Memory B cell (primary cell): ENCODE measurements around the gene CERK.

ENCODE experiments used
- ATAC-seq: fragments of 150-1000 bp; cut with Tn5 transposase; 2 replicates; pipeline ENCODE4 v1.10.0; 2021; ENCODE audit warnings: low read depth, mild to moderate bottlenecking, moderate library complexity
- DNase-seq, 2 donors: peaks; one replicate each; pipeline ENCODE4 v3.0.0; 2022; ENCODE audit warnings: low spot score in 2 of 2
- H3K27ac Mint-ChIP-seq: one replicate; pipeline ENCODE4 v1.8.0; 2022; ENCODE audit warnings: mild to moderate bottlenecking, moderate library complexity, mixed read lengths
- H3K27me3 Mint-ChIP-seq: one replicate; pipeline ENCODE4 v1.8.0; 2022; ENCODE audit warnings: mixed read lengths
- H3K36me3 Mint-ChIP-seq: one replicate; pipeline ENCODE4 v1.8.0; 2022; ENCODE audit warnings: mild to moderate bottlenecking, mixed read lengths
- H3K4me1 Mint-ChIP-seq: one replicate; pipeline ENCODE4 v1.8.0; 2022; ENCODE audit warnings: mixed read lengths
- H3K4me3 Mint-ChIP-seq: one replicate; pipeline ENCODE4 v1.8.0; 2022; ENCODE audit warnings: mild to moderate bottlenecking, moderate library complexity, mixed read lengths
- H3K9me3 Mint-ChIP-seq: one replicate; pipeline ENCODE4 v1.8.0; 2022; ENCODE audit warnings: mixed read lengths

Gene CERK

GRCh38 chr22:46749682-46750529 is 11.9 kb upstream of the CERK start:
- H3K9me3 Mint-ChIP-seq, result no peaks in the 10 kb centered on the region
- ATAC-seq, result no peak
- H3K27me3 Mint-ChIP-seq, result peaks cover 2% of the 10 kb centered on the region
- H3K36me3 Mint-ChIP-seq, result no peaks in the 10 kb centered on the region
- H3K4me1 Mint-ChIP-seq, result peaks cover 15% of the 10 kb centered on the region
- no peak overlapping the region for H3K4me3 Mint-ChIP-seq
- no peak for DNase-seq
- H3K27ac Mint-ChIP-seq, result no peak overlapping the region

GRCh38 chr22:46748908-46749675 is 11.0 kb upstream of the CERK start:
- no peak overlapping the region for H3K4me3 Mint-ChIP-seq
- no peaks in the 10 kb centered on the region for H3K9me3 Mint-ChIP-seq
- DNase-seq (no peak), ATAC-seq (peak; percentile 35)
- H3K36me3 Mint-ChIP-seq, result no peaks in the 10 kb centered on the region
- peaks cover 2% of the 10 kb centered on the region for H3K27me3 Mint-ChIP-seq
- no peak overlapping the region for H3K27ac Mint-ChIP-seq
- H3K4me1 Mint-ChIP-seq, result peaks cover 11% of the 10 kb centered on the region

- Mint-ChIP-seq H3K27me3 (peaks cover 2% of the 10 kb centered on the region), H3K4me3 (no peak overlapping the region), H3K36me3 (no peaks in the 10 kb centered on the region), H3K4me1 (peaks cover 10% of the 10 kb centered on the region), H3K27ac (no peak overlapping the region), H3K9me3 (no peaks in the 10 kb centered on the region)
- ATAC-seq (no peak), DNase-seq (no peak)
These were observed 10.3 kb upstream of the CERK start for GRCh38 chr22:46748206-46748907.

GRCh38 chr22:46747646-46748045 is 9.6 kb upstream of the CERK start:
- Mint-ChIP-seq H3K36me3 (no peaks in the 10 kb centered on the region), H3K4me3 (no peak overlapping the region), H3K9me3 (no peaks in the 10 kb centered on the region), H3K4me1 (peaks cover 10% of the 10 kb centered on the region), H3K27ac (no peak overlapping the region), H3K27me3 (peaks cover 2% of the 10 kb centered on the region)
- DNase-seq, result no peak
- no peak for ATAC-seq

DNA sequence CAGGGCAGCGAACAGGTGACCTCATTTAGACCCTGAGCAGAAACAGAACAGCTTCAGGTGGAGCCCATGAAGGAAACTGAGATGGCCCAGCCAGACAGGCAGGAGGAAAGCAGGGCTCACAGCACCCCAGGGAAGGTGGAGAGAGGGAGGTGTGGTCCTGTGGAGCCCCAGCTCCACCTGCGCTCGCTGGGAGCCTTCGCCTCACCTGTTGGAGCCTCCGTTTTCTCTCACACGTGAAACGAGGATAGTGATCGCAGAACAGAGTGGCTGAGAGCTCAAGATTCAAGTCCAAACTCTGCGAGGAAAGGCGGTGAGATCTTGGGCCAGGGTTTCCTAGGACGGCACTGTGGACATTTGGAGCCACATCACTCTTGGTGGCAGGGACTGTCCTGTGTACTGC is 8.6 kb upstream of the CERK start:
- Mint-ChIP-seq H3K4me1 (peaks cover 10% of the 10 kb centered on the region), H3K9me3 (no peaks in the 10 kb centered on the region), H3K36me3 (no peaks in the 10 kb centered on the region), H3K27me3 (peaks cover 2% of the 10 kb centered on the region), H3K27ac (no peak overlapping the region), H3K4me3 (no peak overlapping the region)
- ATAC-seq (no peak), DNase-seq (no peak)

DNA sequence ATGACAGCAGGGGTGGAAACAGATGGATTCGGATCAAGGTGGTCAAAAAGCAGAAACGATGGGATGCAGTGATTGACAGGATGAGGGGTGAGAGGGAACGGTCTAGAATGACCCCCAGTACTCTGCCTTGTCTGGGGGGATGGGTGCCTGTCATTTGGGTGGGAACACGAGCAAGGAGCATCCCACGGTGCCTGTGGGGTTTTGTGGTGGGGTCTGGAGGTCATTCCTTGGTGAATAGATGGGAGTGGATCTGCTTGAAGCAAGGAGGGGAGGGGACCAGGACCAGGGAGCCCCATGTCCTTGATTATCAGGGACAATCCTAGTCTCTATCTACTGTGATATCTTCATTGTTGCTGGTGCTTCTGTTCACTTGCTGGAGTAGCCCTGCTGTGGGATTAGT is 8.1 kb upstream of the CERK start:
- ATAC-seq (no peak), DNase-seq (no peak)
- H3K4me1 Mint-ChIP-seq, result peaks cover 10% of the 10 kb centered on the region
- H3K4me3 Mint-ChIP-seq, result no peak overlapping the region
- no peaks in the 10 kb centered on the region for H3K9me3 Mint-ChIP-seq
- no peak overlapping the region for H3K27ac Mint-ChIP-seq
- H3K27me3 Mint-ChIP-seq, result peaks cover 2% of the 10 kb centered on the region
- H3K36me3 Mint-ChIP-seq, result no peaks in the 10 kb centered on the region

- Mint-ChIP-seq H3K27ac (no peak overlapping the region), H3K27me3 (peaks cover 2% of the 10 kb centered on the region), H3K36me3 (no peaks in the 10 kb centered on the region), H3K4me3 (no peak overlapping the region), H3K9me3 (no peaks in the 10 kb centered on the region), H3K4me1 (peaks cover 6% of the 10 kb centered on the region)
- ATAC-seq (no peak), DNase-seq (no peak)
These were observed 6.5 kb upstream of the CERK start for GRCh38 chr22:46744581-46744980.

DNA sequence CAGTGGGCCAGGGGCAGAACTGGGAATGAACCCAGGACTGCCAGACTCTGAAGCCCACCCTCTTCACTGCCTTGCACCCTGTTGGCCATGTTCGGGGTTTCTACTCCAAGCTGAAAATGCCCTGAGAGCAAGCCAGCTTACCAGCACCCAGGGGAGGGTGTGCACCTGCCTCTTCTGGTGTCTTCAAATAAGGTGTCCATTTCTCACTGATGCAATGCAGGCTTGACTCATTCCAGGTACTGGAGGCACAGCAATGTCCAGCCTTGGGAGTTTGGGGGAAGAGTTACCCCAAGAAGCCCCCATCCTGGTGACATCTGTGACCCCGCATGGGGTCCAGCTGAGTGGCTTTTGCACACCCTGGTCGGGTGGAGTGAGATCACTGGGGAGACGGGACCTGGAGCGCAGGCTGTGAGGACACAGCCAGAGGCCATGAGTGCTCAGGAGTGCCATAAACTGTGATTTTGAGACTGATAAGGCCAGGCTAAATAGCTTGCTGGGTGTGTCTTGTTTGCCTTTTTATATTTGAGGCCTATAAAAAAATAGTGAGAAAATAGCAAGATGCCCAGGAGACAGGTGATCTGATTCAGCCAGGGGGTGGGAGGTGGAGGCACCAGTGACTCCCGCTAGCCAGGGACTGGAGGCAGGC is 4.6 kb upstream of the CERK start:
- Mint-ChIP-seq H3K27me3 (no peaks in the 10 kb centered on the region), H3K4me1 (peaks cover 2% of the 10 kb centered on the region), H3K4me3 (no peak overlapping the region), H3K27ac (no peak overlapping the region), H3K9me3 (no peaks in the 10 kb centered on the region), H3K36me3 (no peaks in the 10 kb centered on the region)
- ATAC-seq, result no peak
- DNase-seq, result no peak

DNA sequence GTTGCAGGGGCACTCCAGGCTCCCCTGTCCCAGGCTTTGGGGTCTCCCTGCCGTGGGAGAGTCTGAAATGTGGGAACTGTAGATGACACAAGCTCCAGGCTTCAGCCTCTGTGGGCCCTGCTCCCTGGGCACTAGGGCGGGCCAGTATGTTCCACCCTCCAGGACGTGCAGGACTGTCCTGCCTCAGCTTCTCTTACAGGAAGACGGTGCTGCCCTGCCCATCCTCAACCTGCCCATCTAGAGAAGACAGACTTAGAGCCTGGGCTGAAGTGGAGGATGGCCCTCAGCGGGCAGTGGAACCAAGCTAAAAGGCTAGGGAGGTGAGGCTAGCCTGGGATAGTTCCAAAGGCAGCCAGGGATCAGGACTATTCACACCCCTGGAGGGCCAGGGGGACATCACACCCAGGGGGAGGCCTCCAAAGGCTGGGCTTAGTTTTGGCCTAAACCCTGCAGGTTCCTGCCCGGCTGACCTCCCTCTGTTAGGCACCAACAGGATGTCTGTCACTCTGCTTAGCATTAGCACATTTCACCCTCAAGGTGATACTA is 4.0 kb upstream of the CERK start:
- H3K9me3 Mint-ChIP-seq, result no peaks in the 10 kb centered on the region
- H3K27me3 Mint-ChIP-seq, result no peaks in the 10 kb centered on the region
- no peak for ATAC-seq
- H3K27ac Mint-ChIP-seq, result no peak overlapping the region
- H3K4me3 Mint-ChIP-seq, result no peak overlapping the region
- no peak for DNase-seq
- H3K36me3 Mint-ChIP-seq, result no peaks in the 10 kb centered on the region
- peaks cover 4% of the 10 kb centered on the region for H3K4me1 Mint-ChIP-seq

DNA sequence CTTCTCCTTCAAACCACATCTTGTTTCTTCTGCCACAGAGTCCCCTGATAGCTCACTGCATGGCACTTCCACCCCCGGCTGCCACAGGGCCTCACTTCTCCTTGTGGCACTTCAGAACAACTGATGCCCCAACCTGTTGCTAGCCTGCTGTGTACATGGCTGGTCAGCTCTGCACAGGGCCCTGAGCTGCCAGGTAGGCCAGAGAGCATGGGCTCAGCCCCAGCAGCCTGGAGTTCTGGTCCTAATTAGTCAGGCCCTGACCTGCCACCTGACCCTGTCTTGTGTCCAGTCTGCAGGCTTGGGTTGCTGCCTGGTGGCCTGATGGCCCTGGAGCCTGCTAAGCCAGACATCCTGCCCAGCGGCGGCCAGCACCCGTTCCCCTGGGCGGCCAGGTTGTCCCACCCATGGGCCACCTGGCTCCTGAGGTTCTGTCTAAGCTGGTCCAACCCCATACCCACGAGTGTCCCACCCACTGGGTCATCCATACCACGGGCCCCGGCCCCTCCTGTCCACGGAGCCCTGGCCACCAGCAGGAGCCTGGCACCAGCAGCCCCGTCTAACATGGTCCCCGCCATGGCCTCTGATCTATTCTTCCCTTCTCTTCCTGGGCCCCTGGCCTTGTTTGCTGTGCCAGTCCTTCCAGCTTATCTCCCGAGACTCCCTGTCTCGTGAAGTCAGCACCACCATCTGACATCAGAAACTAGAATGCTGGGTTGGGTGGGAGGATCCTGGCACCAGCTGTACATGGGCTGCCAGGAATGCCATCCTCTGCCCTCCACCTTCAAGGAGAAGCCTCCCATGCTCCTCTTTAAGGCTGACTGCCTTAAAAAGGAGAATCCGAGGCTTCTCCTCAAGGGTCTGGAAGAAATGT is 3.1 kb upstream of the CERK start:
- Mint-ChIP-seq H3K4me3 (no peak overlapping the region), H3K36me3 (no peaks in the 10 kb centered on the region), H3K9me3 (no peaks in the 10 kb centered on the region), H3K27me3 (no peaks in the 10 kb centered on the region), H3K4me1 (peaks cover 9% of the 10 kb centered on the region), H3K27ac (no peak overlapping the region)
- DNase-seq, result no peak
- ATAC-seq, result no peak

DNA sequence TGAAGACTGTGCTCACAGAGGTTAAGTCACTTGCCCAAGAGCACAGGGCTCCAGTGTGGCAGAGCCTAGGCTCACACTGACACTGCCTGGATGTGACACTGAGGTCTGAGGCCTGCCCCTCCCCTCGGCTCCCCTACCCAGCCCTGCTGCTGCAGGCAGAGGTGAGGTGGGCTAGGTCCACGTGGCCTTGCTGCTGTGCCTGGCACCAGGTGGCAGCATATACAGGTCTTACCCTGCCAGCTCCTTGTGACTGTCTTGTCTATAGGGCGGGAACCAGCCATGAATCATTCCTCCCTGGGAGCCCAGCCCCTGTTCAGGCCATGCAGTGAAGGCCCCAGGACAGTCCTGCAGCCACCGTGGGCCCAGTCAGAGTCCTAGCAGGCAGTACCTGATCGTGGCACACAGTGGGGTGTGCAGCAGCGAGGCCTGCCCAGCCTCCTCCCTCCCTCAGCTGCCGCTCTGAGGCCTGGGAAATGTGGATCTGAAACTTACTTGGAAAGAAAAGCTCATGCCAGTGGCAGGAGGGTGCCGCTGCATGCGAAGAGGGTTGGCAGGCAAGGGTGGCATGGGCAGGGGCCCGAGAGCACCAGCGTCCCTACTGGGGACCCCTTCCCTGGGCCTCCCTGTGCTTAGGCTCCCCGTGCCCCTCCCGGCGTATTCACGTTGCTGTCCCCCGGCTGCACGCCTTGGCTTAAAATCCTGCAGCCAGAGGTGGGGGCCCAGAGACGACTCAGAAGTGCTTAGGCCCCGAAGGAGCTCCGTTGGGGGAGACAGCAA is 1.2 kb upstream of the CERK start:
- peaks cover 18% of the 10 kb centered on the region for H3K4me1 Mint-ChIP-seq
- H3K27ac Mint-ChIP-seq, result no peak overlapping the region
- DNase-seq (peak in 1 of 2 donors; percentile 64), ATAC-seq (no peak)
- H3K27me3 Mint-ChIP-seq, result no peaks in the 10 kb centered on the region
- H3K4me3 Mint-ChIP-seq, result peak overlapping the region; percentile 71
- no peaks in the 10 kb centered on the region for H3K9me3 Mint-ChIP-seq
- no peaks in the 10 kb centered on the region for H3K36me3 Mint-ChIP-seq

GRCh38 chr22:46738647-46739093 is 618 bp upstream of the CERK start:
- H3K27ac Mint-ChIP-seq, result no peak overlapping the region
- ATAC-seq, result no peak
- peak overlapping the region; percentile 71 for H3K4me3 Mint-ChIP-seq
- DNase-seq, result peak in 1 of 2 donors; percentile 31
- H3K9me3 Mint-ChIP-seq, result no peaks in the 10 kb centered on the region
- H3K4me1 Mint-ChIP-seq, result peaks cover 21% of the 10 kb centered on the region
- no peaks in the 10 kb centered on the region for H3K27me3 Mint-ChIP-seq
- no peaks in the 10 kb centered on the region for H3K36me3 Mint-ChIP-seq
